Right lobe of liver (tissue), 4 donors: ENCODE results near the gene HECW1.

Experiments used
- POLR2A ChIP-seq: fragments of 450-650 bp; IDR thresholded peaks from one replicate; pipeline ENCODE4 v1.6.1; 2017; ENCODE audit warnings: antibody characterized with exemption, mild to moderate bottlenecking
- TF ChIP-seq, protein P1 (sequence below), 4 donors: fragments of 200-600 bp in 3 of 4; fragments of 450-650 bp in 1 of 4; IDR thresholded peaks; one replicate each; pipeline versions ENCODE4 v1.5.1 to v1.8.0; 2016 to 2022; ENCODE audit warnings: antibody characterized with exemption in 4 of 4, mild to moderate bottlenecking in 2 of 4
- donor health status: DM: no; HTN: no; CAD: no.
- donor health status: DM: no; HTN: no; CAD: no.
- donor health status: DM: no; HTN: yes; CAD: no.

DNA sequence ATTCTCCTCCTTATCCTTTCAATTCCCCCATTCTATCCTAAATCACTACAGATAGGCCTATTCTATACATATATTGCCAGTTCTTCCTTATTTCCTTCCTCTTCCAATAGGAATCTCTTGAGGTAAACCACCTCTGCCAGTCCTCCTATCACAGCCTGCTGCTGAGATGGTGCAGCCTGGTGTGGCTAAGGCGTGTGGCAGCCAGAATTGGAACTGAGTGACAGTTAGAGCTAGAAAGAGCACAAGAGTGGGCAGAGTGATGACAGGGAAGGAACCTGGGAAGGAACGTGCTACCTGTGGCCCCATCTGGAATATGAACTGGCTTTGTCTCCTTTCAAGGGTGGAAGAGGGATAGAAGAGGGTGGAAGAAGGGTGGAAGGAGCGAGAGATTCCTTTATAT lies 187.7 kb downstream of the HECW1 start:
- TF ChIP-seq, protein P1, sequence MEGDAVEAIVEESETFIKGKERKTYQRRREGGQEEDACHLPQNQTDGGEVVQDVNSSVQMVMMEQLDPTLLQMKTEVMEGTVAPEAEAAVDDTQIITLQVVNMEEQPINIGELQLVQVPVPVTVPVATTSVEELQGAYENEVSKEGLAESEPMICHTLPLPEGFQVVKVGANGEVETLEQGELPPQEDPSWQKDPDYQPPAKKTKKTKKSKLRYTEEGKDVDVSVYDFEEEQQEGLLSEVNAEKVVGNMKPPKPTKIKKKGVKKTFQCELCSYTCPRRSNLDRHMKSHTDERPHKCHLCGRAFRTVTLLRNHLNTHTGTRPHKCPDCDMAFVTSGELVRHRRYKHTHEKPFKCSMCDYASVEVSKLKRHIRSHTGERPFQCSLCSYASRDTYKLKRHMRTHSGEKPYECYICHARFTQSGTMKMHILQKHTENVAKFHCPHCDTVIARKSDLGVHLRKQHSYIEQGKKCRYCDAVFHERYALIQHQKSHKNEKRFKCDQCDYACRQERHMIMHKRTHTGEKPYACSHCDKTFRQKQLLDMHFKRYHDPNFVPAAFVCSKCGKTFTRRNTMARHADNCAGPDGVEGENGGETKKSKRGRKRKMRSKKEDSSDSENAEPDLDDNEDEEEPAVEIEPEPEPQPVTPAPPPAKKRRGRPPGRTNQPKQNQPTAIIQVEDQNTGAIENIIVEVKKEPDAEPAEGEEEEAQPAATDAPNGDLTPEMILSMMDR (IDR thresholded peaks at IDR 0.05) = no peak
- TF ChIP-seq POLR2A = no peak
